ENCODE results near the gene EPPIN.

GRCh38 chr20:45501600-45501999 is 45.6 kb downstream of the EPPIN start:
- no peak for TF ChIP-seq POLR2AphosphoS5 (IDR thresholded peaks at IDR 0.05)
- TF ChIP-seq CTCF (IDR thresholded peaks at IDR 0.05 in 8 of 11, conservative IDR thresholded peaks at IDR 0.05 in 3 of 11) = no peak
- TF ChIP-seq POLR2A (IDR thresholded peaks at IDR 0.05) = no peak
